KBM-7 (cell line): ENCODE measurements around the gene WWP2.
"Not testable (repeated sequence)": the region's sequence is repeated elsewhere in the genome, so short reads cannot be mapped to it uniquely, and the experiment has no call there.

Experiments used
- DNase-seq: peaks from one replicate; pipeline ENCODE4 v3.0.0-alpha.2; 2015
- in situ Hi-C: fragments of 300-500 bp; cut with MboI; formaldehyde crosslinking; loops from 2 replicates; pipeline ENCODE4 v1.14.3; 2020; ENCODE audit warnings: low sequenced_read_pairs, low pct_unique_long_range_greater_than_20kb, mixed read lengths

Gene WWP2

GRCh38 chr16:69845181-69845580, 83.0 kb downstream of the WWP2 start:
- DNase-seq: no peak
- in situ Hi-C loops: no loop called here

GRCh38 chr16:69847643-69848042, 85.5 kb downstream of the WWP2 start:
- no peak for DNase-seq
- in situ Hi-C loops: no loop called here

- in situ Hi-C loops: no loop called here
- DNase-seq: no peak
Observed at GRCh38 chr16:69848637-69849545, 86.8 kb downstream of the WWP2 start.

GRCh38 chr16:69851491-69852240, 89.5 kb downstream of the WWP2 start:
- no peak for DNase-seq
- in situ Hi-C loops: no loop called here

GRCh38 chr16:69852815-69853214, 90.7 kb downstream of the WWP2 start:
- DNase-seq: no peak
- in situ Hi-C loops: no loop called here

- no peak for DNase-seq
- in situ Hi-C loops: no loop called here
Observed at GRCh38 chr16:69853481-69853880, 91.3 kb downstream of the WWP2 start.

GRCh38 chr16:69854776-69855175, 92.6 kb downstream of the WWP2 start:
- in situ Hi-C loops, DNase-seq: not testable (repeated sequence)

- no peak for DNase-seq
- in situ Hi-C loops: no loop called here
Observed at GRCh38 chr16:69855592-69855991, 93.5 kb downstream of the WWP2 start.

GRCh38 chr16:69858191-69859104, 96.3 kb downstream of the WWP2 start:
- in situ Hi-C loops: no loop called here
- peak; percentile 7 for DNase-seq

GRCh38 chr16:69859105-69859989, 97.2 kb downstream of the WWP2 start:
- no peak for DNase-seq
- in situ Hi-C loops: no loop called here

- no peak for DNase-seq
- in situ Hi-C loops: no loop called here
Observed at GRCh38 chr16:69860233-69861231, 98.4 kb downstream of the WWP2 start.

GRCh38 chr16:69861292-69862030, 99.3 kb downstream of the WWP2 start:
- in situ Hi-C loops: no loop called here
- peak; percentile 63 for DNase-seq

- in situ Hi-C loops: no loop called here
- no peak for DNase-seq
Observed at GRCh38 chr16:69863401-69864281, 101.5 kb downstream of the WWP2 start.

GRCh38 chr16:69865701-69866100, 103.6 kb downstream of the WWP2 start:
- DNase-seq: peak; percentile 33
- in situ Hi-C loops: no loop called here

GRCh38 chr16:69867784-69868560, 105.8 kb downstream of the WWP2 start:
- DNase-seq: no peak

More at GRCh38 chr16:69867784-69868560, 105.8 kb downstream of the WWP2 start:
- in situ Hi-C loops: no loop called here
